MCF 10A (cell line): Measurements from ENCODE around the gene CYGB. TPM values are rescaled to one million over a fixed set of nuclear protein-coding genes. Genes with fewer than 3 reads are reported as not detected.
"Not testable (repeated sequence)": the region's sequence is repeated elsewhere in the genome, so short reads cannot be mapped to it uniquely, and the experiment has no call there.

Source experiments
- BruUV-seq: library from RNA; stranded (reverse); fragments of 400-500 nt; replicated peaks from 2 replicates; lab custom pipeline; 2021; lab: Mats Ljungman, UMichigan
- CTCF ChIA-PET: fragments of 300-600 bp; sonication (Branson Sonifier 250); formaldehyde crosslinking; extraction: SDS; loops from one replicate; lab custom pipeline; 2021; ENCODE audit warnings: antibody characterized with exemption, inconsistent platforms; lab: Yijun Ruan, JAX
- POLR2A ChIA-PET: fragments of 300-600, 350-650 bp; sonication (Branson Sonifier 250); formaldehyde crosslinking; extraction: SDS; loops from one replicate; lab custom pipeline; 2020; ENCODE audit warnings: antibody characterized with exemption, inconsistent platforms; lab: Yijun Ruan, JAX
- DNase-seq: peaks from one replicate; pipeline ENCODE4 v3.0.0-alpha.2; 2018; ENCODE audit not compliant: unreplicated experiment
- H3K27ac Mint-ChIP-seq: one replicate; pipeline ENCODE4 v1.8.0; 2022; ENCODE audit warnings: mild to moderate bottlenecking, low read depth, mixed read lengths; ENCODE audit not compliant: unreplicated experiment
- H3K27me3 Mint-ChIP-seq: one replicate; pipeline ENCODE4 v1.8.0; 2022; ENCODE audit warnings: mixed read lengths; ENCODE audit not compliant: insufficient read depth, unreplicated experiment
- H3K36me3 Mint-ChIP-seq: one replicate; pipeline ENCODE4 v1.8.0; 2022; ENCODE audit warnings: mild to moderate bottlenecking, moderate library complexity, mixed read lengths; ENCODE audit not compliant: insufficient read depth, unreplicated experiment
- H3K4me1 Mint-ChIP-seq: one replicate; pipeline ENCODE4 v1.8.0; 2022; ENCODE audit warnings: mixed read lengths; ENCODE audit not compliant: insufficient read depth, unreplicated experiment
- H3K4me3 Mint-ChIP-seq: one replicate; pipeline ENCODE4 v1.8.0; 2022; ENCODE audit warnings: mild to moderate bottlenecking, moderate library complexity, mixed read lengths; ENCODE audit not compliant: unreplicated experiment
- H3K9me3 Mint-ChIP-seq: one replicate; pipeline ENCODE4 v1.8.0; 2022; ENCODE audit warnings: mixed read lengths; ENCODE audit not compliant: unreplicated experiment
- intact Hi-C: fragments of 100-400 bp; cut with micrococcal nuclease; formaldehyde crosslinking; loops from 2 replicates; pipeline ENCODE4 v1.14.1; 2022
- total RNA-seq: library from RNA; stranded (reverse); gene quantifications from 2 replicates; pipeline ENCODE4 v1.2.3, GENCODE V29; 2022
- TF ChIP-seq, protein P1 (sequence below): fragments of 200-600 bp; IDR thresholded peaks from one replicate; pipeline ENCODE4 v1.8.0; 2022; ENCODE audit warnings: antibody characterized with exemption, mild to moderate bottlenecking; ENCODE audit not compliant: unreplicated experiment

Gene CYGB
- total RNA-seq, 1 experiment from 2014 or later = not detected

DNA sequence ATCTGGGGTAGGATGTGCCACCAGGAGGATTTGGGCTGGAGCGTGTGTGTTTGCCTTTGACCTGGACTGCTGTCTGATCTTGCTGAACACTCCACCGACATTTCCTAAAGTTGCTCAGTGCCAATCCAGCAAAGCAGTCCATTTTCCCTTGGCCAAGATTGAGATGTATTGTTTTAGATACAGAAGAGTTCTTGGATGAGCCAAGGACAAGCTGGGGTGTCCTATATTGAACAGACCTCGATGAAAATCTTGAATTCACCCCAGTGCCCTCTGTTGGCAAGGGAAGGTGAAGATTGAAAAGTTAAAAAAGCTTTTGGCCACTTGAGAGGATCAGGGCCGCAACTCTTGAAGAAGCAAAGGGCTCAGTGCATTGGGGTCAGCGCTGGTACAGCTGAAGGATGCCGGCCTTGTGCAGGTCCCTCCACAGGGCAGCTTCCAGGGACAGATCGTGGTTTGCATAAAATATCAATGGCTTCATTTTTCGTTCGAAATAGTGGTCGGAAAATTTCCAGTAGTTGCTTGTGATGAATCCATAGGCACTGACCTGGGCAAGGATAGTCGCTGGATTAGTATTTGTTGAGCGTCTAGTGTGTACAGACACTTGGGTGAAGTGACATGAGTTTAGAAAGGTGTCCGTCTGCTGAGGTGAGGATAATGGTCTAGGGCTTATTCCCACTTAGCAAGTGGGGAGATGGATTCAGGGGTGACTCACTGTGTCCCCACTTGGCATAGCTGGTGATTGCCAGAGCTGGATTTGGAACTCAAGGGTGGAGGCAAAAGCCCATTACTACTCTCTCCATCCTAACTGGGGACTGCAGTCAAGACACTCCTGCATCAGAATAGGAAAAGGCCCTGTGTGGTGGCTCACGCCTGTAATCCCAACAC lies 28.5 kb upstream of the CYGB start:
- no peak overlapping the region for H3K4me3 Mint-ChIP-seq
- no peak overlapping the region for H3K27ac Mint-ChIP-seq
- no TSS peak for BruUV-seq
- H3K36me3 Mint-ChIP-seq = peaks cover 73% of the 10 kb centered on the region
- H3K27me3 Mint-ChIP-seq = no peaks in the 10 kb centered on the region
- POLR2A ChIA-PET = interaction anchor here (0.6 to 4.6 kb wide), 19 partner anchors 8 to 171 kb away, joined by 3 to 56 read pairs (median 6); partner anchors contain the start of genes SRSF2 and ST6GALNAC2
- CTCF ChIA-PET = interaction anchor here (0.5 to 1.5 kb wide), 8 partner anchors 10 to 158 kb away, joined by 3 to 5 read pairs (median 4); partner anchors contain the start of gene CYGB
- intact Hi-C loops = no loop called here
- DNase-seq = no peak
- H3K9me3 Mint-ChIP-seq = no peaks in the 10 kb centered on the region
- TF ChIP-seq, protein P1, sequence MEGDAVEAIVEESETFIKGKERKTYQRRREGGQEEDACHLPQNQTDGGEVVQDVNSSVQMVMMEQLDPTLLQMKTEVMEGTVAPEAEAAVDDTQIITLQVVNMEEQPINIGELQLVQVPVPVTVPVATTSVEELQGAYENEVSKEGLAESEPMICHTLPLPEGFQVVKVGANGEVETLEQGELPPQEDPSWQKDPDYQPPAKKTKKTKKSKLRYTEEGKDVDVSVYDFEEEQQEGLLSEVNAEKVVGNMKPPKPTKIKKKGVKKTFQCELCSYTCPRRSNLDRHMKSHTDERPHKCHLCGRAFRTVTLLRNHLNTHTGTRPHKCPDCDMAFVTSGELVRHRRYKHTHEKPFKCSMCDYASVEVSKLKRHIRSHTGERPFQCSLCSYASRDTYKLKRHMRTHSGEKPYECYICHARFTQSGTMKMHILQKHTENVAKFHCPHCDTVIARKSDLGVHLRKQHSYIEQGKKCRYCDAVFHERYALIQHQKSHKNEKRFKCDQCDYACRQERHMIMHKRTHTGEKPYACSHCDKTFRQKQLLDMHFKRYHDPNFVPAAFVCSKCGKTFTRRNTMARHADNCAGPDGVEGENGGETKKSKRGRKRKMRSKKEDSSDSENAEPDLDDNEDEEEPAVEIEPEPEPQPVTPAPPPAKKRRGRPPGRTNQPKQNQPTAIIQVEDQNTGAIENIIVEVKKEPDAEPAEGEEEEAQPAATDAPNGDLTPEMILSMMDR = no peak
- H3K4me1 Mint-ChIP-seq = peaks cover 38% of the 10 kb centered on the region

DNA sequence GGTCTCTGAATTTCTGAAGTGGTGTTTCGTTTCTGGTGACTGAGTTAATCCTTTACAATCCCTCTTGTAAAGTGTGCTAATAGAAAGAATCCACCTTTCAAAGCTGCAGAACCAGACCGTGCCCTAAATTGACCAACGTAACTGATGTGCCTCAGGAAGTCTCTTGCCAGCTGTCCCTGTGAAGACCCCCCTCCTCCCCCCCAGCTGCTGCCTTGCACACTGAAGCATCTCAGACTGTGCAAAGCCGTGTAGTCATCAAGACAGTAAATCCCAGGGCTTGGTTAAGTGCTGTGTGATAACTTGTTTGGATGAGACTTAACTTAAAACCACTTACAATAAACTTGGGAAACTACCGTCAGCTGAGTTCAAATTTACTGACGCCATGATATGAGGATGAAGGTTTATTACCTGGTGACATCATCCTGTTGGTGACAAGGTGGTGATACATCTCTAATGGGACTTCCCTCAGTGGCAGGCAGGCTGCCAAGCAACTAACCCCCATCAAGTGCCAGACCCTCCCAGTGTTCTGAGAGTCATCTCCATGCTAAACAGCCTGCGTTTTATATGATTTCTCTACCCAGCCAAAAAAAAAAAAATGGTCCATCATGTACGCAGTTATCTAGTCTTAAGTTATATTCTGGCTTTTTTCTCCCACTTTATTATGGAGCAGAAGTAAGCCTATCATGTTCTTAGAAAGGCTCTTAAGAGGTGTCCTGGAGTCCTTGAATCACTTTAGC lies 27.6 kb upstream of the CYGB start:
- H3K27ac Mint-ChIP-seq, intact Hi-C loops, BruUV-seq, H3K4me3 Mint-ChIP-seq, H3K27me3 Mint-ChIP-seq, H3K9me3 Mint-ChIP-seq, DNase-seq: not testable (repeated sequence)
- Mint-ChIP-seq H3K36me3 (peaks cover 82% of the 10 kb centered on the region), H3K4me1 (peaks cover 40% of the 10 kb centered on the region)
- ChIA-PET CTCF (interaction anchor here (0.8 to 1.5 kb wide), 2 partner anchors 21 to 43 kb away, joined by 3 to 4 read pairs; no protein-coding TSS in a partner anchor), POLR2A (interaction anchor here (0.6 to 4.6 kb wide), 11 partner anchors 11 to 179 kb away, joined by 3 to 56 read pairs (median 6); partner anchors contain the start of gene ST6GALNAC2)

DNA sequence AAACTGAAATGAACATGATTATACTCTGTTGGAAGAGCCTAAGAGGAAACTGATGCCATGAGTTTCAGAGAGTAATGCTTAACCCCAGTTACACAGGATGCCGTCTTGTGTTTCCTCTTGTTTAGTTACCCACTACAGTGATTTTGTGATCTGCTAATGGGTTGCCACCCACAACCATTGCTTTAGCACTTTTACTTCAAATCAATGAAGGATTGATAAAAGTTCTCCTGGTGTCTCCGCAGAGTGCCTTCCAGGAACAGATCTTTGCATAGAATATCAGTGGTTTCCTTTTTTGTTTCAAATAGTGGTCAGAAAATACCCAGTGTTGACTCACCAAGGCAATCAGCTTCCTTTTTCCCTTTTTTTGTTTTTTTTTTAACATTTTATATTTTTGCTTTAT lies 25.9 kb upstream of the CYGB start:
- H3K9me3 Mint-ChIP-seq, H3K4me3 Mint-ChIP-seq, BruUV-seq, H3K27me3 Mint-ChIP-seq, CTCF ChIA-PET, DNase-seq, intact Hi-C loops, H3K27ac Mint-ChIP-seq: not testable (repeated sequence)
- H3K36me3 Mint-ChIP-seq = peaks cover 100% of the 10 kb centered on the region
- H3K4me1 Mint-ChIP-seq = peaks cover 45% of the 10 kb centered on the region
- POLR2A ChIA-PET = interaction anchor here (0.6 to 8.3 kb wide), 7 partner anchors 8 to 172 kb away, joined by 3 to 171 read pairs (median 4); partner anchors contain the start of genes JMJD6, METTL23, MFSD11 and SRSF2

DNA sequence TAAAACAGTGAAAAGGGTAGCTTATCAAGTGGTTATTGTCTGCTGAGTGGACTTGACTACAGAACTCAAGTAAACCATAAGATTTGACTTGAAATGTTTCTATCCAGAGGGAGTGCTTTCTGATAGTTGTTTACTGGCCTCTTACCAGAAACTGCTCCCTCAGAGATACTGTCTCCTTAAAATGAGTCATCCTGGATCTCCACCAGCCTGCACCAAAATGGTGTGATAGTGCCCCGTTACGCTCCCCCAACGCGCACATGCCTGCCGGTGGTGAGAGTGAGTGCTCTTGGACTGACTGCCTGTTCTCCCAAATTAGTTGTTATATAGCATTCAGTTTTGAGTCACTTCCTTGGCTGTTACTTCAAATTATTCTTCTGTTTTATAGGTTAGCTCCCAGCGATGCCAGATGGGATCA lies 25.2 kb upstream of the CYGB start:
- peaks cover 100% of the 10 kb centered on the region for H3K36me3 Mint-ChIP-seq
- no TSS peak for BruUV-seq
- H3K27me3 Mint-ChIP-seq = no peaks in the 10 kb centered on the region
- H3K4me1 Mint-ChIP-seq = peaks cover 40% of the 10 kb centered on the region
- intact Hi-C loops = no loop called here
- H3K27ac Mint-ChIP-seq = no peak overlapping the region
- no peaks in the 10 kb centered on the region for H3K9me3 Mint-ChIP-seq
- POLR2A ChIA-PET = interaction anchor here (0.7 to 8.3 kb wide), 15 partner anchors 8 to 298 kb away, joined by 3 to 171 read pairs (median 6); partner anchors contain the start of genes JMJD6, METTL23, MFSD11 and SRSF2
- peak; percentile 91 for DNase-seq
- TF ChIP-seq, protein P1 = no peak
- CTCF ChIA-PET = interaction anchor here (0.9 to 1.5 kb wide), 4 partner anchors 31 to 68 kb away, joined by 3 to 4 read pairs (median 4); no protein-coding TSS in a partner anchor
- H3K4me3 Mint-ChIP-seq = peak overlapping the region; percentile 92
